GM23338 (cell line): ENCODE measurements around the gene TPP2. TPM values are rescaled to one million over a fixed set of nuclear protein-coding genes. Genes with fewer than 3 reads are reported as not detected.

Experiments
- ATAC-seq: fragments of 200-7000 bp; cut with Tn5 transposase; 3 replicates; pipeline ENCODE4 v1.9.1; 2020
- DNase-seq: peaks from one replicate; pipeline ENCODE4 v3.0.0-alpha.2; 2015; ENCODE audit warnings: low spot score
- H2AFZ ChIP-seq: fragments of 200-600 bp; sonication (generic); 2 replicates; pipeline ENCODE4 v1.8.0; 2016; ENCODE audit warnings: antibody characterized with exemption, mild to moderate bottlenecking, moderate library complexity
- H3F3A ChIP-seq: fragments of 200-600 bp; sonication (generic); replicated peaks from 2 replicates; pipeline ENCODE4 v1.8.0; 2017; ENCODE audit warnings: antibody characterized with exemption, mixed run types, low read depth
- H3K27ac ChIP-seq: fragments of 200-600 bp; sonication (generic); 2 replicates; pipeline ENCODE4 v1.6.1; 2016; ENCODE audit warnings: low read depth
- H3K27me3 ChIP-seq: fragments of 200-600 bp; sonication (generic); 2 replicates; pipeline ENCODE4 v1.8.0; 2016; ENCODE audit warnings: mild to moderate bottlenecking, mixed run types, moderate library complexity; ENCODE audit not compliant: insufficient read depth
- H3K36me3 ChIP-seq: fragments of 200-600 bp; sonication (generic); 2 replicates; pipeline ENCODE4 v1.8.0; 2016; ENCODE audit warnings: mild to moderate bottlenecking; ENCODE audit not compliant: insufficient read depth
- H3K4me1 ChIP-seq: fragments of 200-600 bp; sonication (generic); 2 replicates; pipeline ENCODE4 v1.8.0; 2016; ENCODE audit warnings: mild to moderate bottlenecking, moderate library complexity; ENCODE audit not compliant: insufficient read depth
- H3K4me2 ChIP-seq: fragments of 200-600 bp; sonication (generic); 2 replicates; pipeline ENCODE4 v1.7.1; 2017; ENCODE audit warnings: mixed run types
- H3K4me3 ChIP-seq: fragments of 200-600 bp; sonication (generic); 2 replicates; pipeline ENCODE4 v1.6.1; 2016; ENCODE audit warnings: mixed run types
- H3K79me2 ChIP-seq: fragments of 200-600 bp; sonication (generic); replicated peaks from 2 replicates; pipeline ENCODE4 v1.8.0; 2017; ENCODE audit warnings: mild to moderate bottlenecking; ENCODE audit not compliant: insufficient read depth
- H3K9me2 ChIP-seq: fragments of 200-600 bp; sonication (generic); 2 replicates; pipeline ENCODE4 v1.8.0; 2017; ENCODE audit not compliant: insufficient read depth
- H4K20me1 ChIP-seq: fragments of 200-600 bp; sonication (generic); replicated peaks from 2 replicates; pipeline ENCODE4 v1.8.0; 2017; ENCODE audit warnings: mild to moderate bottlenecking; ENCODE audit not compliant: insufficient read depth
- H3K27ac Mint-ChIP-seq: 2 replicates; pipeline ENCODE4 v1.8.0; 2020; ENCODE audit warnings: inconsistent platforms, mild to moderate bottlenecking, moderate library complexity, mixed read lengths
- H3K27me3 Mint-ChIP-seq: 3 replicates; pipeline ENCODE4 v1.8.0; 2022; ENCODE audit warnings: low read depth, mild to moderate bottlenecking, moderate library complexity, mixed read lengths, inconsistent platforms; ENCODE audit not compliant: insufficient read depth, poor library complexity
- H3K36me3 Mint-ChIP-seq: 3 replicates; pipeline ENCODE4 v1.8.0; 2021; ENCODE audit warnings: low read depth, mild to moderate bottlenecking, inconsistent platforms, moderate library complexity, mixed read lengths
- H3K4me1 Mint-ChIP-seq: 3 replicates; pipeline ENCODE4 v1.8.0; 2020; ENCODE audit warnings: mild to moderate bottlenecking, inconsistent platforms, mixed read lengths
- H3K4me3 Mint-ChIP-seq: 3 replicates; pipeline ENCODE4 v1.8.0; 2021; ENCODE audit warnings: moderate library complexity, mild to moderate bottlenecking, inconsistent platforms, mixed read lengths
- H3K9me3 Mint-ChIP-seq: 3 replicates; pipeline ENCODE4 v1.8.0; 2020; ENCODE audit warnings: moderate library complexity, mild to moderate bottlenecking, inconsistent platforms, mixed read lengths
- EZH2 ChIP-seq: fragments of 200-600 bp; sonication (generic); IDR thresholded peaks from one replicate; pipeline ENCODE4 v1.8.0; 2017; ENCODE audit warnings: antibody characterized with exemption, mild to moderate bottlenecking, low read depth; ENCODE audit not compliant: unreplicated experiment
- EZH2phosphoT487 ChIP-seq: fragments of 200-600 bp; sonication (generic); IDR thresholded peaks from one replicate; pipeline ENCODE4 v1.8.1; 2018; ENCODE audit warnings: antibody characterized with exemption; ENCODE audit not compliant: unreplicated experiment
- JUNB ChIP-seq: IDR thresholded peaks from one replicate; pipeline ENCODE4 v1.6.1; 2016; ENCODE audit warnings: antibody characterized with exemption; ENCODE audit not compliant: unreplicated experiment
- POLR2AphosphoS5 ChIP-seq: IDR thresholded peaks from 2 replicates; pipeline ENCODE4 v1.6.1; 2016; ENCODE audit warnings: antibody characterized with exemption, low read depth
- STAT1 ChIP-seq: IDR thresholded peaks from one replicate; pipeline ENCODE4 v1.6.1; 2016; ENCODE audit warnings: antibody characterized with exemption; ENCODE audit not compliant: unreplicated experiment
- ZNF114 ChIP-seq: fragments of 250-450 bp; sonication (Bioruptor Pico); IDR thresholded peaks from 2 replicates; pipeline ENCODE4 v1.5.0; 2020; ENCODE audit warnings: mild to moderate bottlenecking, moderate library complexity
- ZNF331 ChIP-seq: fragments of 250-450 bp; sonication (Bioruptor Pico); IDR thresholded peaks from 2 replicates; pipeline ENCODE4 v1.5.0; 2020; ENCODE audit warnings: low read depth, mild to moderate bottlenecking, moderate library complexity
- polyA plus RNA-seq: library from polyadenylated mRNA; unstranded; fragments of >200 nt; fragmentation: Nextera tagmentation; extraction: Ambion mirVana; gene quantifications from 2 replicates; pipeline ENCODE4 v1.2.1, GENCODE V29; 2016
- total RNA-seq: library from RNA; depleted of rRNA; stranded (reverse); fragments of >200 nt; shearing (Covaris generic); gene quantifications from 2 replicates; pipeline ENCODE4 v1.2.3, GENCODE V29; 2014
- TF ChIP-seq, protein P1 (sequence below): fragments of 250-450 bp; sonication (Bioruptor Pico); IDR thresholded peaks from 2 replicates; pipeline ENCODE4 v1.5.0; 2020; ENCODE audit warnings: mild to moderate bottlenecking, moderate library complexity
- TF ChIP-seq, protein P2 (sequence below), 2 experiments: fragments of 200-600 bp in 1 of 2; sonication (generic) in 1 of 2; conservative IDR thresholded peaks; 2 replicates each; pipeline versions ENCODE4 v1.5.1 to v1.6.1; 2016 to 2017; ENCODE audit warnings: antibody characterized with exemption in 2 of 2, low read depth in 2 of 2, mild to moderate bottlenecking in 2 of 2, moderate library complexity in 1 of 2
- TF ChIP-seq, protein P3 (sequence below): IDR thresholded peaks from 2 replicates; pipeline ENCODE4 v1.6.1; 2016; ENCODE audit warnings: antibody characterized with exemption

Gene TPP2
- total and polyA plus RNA-seq, 2 experiments from 2014 or later = 56.6 to 111 TPM

DNA sequence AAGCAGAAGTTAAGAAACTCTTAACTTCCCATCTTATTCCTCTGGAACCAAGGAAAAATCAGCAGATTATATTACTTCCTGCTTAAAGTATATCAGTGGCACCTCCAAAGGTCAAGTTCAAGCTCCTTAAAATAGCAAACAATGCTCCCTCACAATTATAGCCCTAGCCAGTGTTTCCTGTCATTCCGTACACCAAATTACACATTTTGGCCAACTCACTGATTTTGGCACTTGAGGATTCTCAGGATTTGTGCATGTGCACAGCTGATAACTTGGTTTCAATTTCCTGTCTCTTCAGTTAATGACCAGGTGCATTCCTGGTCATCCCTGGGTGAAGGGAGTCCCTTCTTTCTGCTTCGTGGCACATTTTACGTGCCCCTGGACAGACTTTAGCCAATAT, 42.0 kb downstream of the TPP2 start (continued):
- TF ChIP-seq, protein P1, sequence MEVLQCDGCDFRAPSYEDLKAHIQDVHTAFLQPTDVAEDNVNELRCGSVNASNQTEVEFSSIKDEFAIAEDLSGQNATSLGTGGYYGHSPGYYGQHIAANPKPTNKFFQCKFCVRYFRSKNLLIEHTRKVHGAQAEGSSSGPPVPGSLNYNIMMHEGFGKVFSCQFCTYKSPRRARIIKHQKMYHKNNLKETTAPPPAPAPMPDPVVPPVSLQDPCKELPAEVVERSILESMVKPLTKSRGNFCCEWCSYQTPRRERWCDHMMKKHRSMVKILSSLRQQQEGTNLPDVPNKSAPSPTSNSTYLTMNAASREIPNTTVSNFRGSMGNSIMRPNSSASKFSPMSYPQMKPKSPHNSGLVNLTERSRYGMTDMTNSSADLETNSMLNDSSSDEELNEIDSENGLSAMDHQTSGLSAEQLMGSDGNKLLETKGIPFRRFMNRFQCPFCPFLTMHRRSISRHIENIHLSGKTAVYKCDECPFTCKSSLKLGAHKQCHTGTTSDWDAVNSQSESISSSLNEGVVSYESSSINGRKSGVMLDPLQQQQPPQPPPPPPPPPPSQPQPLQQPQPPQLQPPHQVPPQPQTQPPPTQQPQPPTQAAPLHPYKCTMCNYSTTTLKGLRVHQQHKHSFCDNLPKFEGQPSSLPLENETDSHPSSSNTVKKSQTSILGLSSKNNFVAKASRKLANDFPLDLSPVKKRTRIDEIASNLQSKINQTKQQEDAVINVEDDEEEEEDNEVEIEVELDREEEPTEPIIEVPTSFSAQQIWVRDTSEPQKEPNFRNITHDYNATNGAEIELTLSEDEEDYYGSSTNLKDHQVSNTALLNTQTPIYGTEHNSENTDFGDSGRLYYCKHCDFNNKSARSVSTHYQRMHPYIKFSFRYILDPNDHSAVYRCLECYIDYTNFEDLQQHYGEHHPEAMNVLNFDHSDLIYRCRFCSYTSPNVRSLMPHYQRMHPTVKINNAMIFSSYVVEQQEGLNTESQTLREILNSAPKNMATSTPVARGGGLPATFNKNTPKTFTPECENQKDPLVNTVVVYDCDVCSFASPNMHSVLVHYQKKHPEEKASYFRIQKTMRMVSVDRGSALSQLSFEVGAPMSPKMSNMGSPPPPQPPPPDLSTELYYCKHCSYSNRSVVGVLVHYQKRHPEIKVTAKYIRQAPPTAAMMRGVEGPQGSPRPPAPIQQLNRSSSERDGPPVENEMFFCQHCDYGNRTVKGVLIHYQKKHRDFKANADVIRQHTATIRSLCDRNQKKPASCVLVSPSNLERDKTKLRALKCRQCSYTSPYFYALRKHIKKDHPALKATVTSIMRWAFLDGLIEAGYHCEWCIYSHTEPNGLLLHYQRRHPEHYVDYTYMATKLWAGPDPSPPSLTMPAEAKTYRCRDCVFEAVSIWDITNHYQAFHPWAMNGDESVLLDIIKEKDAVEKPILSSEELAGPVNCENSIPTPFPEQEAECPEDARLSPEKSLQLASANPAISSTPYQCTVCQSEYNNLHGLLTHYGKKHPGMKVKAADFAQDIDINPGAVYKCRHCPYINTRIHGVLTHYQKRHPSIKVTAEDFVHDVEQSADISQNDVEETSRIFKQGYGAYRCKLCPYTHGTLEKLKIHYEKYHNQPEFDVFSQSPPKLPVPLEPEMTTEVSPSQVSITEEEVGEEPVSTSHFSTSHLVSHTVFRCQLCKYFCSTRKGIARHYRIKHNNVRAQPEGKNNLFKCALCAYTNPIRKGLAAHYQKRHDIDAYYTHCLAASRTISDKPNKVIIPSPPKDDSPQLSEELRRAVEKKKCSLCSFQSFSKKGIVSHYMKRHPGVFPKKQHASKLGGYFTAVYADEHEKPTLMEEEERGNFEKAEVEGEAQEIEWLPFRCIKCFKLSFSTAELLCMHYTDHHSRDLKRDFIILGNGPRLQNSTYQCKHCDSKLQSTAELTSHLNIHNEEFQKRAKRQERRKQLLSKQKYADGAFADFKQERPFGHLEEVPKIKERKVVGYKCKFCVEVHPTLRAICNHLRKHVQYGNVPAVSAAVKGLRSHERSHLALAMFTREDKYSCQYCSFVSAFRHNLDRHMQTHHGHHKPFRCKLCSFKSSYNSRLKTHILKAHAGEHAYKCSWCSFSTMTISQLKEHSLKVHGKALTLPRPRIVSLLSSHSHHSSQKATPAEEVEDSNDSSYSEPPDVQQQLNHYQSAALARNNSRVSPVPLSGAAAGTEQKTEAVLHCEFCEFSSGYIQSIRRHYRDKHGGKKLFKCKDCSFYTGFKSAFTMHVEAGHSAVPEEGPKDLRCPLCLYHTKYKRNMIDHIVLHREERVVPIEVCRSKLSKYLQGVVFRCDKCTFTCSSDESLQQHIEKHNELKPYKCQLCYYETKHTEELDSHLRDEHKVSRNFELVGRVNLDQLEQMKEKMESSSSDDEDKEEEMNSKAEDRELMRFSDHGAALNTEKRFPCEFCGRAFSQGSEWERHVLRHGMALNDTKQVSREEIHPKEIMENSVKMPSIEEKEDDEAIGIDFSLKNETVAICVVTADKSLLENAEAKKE (CRISPR knock-in tag) = no peak

DNA sequence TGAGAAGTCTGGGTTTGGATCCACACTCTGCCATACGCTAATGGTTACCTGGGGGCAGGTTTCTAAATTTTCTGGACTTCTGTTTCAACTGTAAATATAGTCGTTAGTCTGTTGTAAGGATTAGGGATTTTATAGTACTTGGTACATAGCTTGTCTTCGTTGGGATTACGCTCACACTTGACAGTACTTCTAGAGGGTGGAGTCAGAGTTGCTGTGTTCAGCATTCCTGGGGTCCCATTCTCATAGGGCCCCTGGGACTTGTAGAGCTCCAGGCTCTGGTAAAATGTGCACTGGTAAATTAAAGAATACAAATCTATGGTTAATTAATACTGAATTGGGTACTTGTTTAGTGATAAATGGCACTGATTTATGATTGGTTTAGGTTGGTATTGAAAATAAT, 45.2 kb downstream of the TPP2 start:
- Histone ChIP-seq H3K36me3 (peaks cover 65% of the 10 kb centered on the region), H3K4me2 (no peak overlapping the region), H2AFZ (no peak overlapping the region), H3K27ac (no peak overlapping the region), H3K4me1 (no peaks in the 10 kb centered on the region), H4K20me1 (peaks cover 14% of the 10 kb centered on the region; the same call in 1 of the 2 replicates), H3F3A (no peaks in the 10 kb centered on the region), H3K79me2 (no peaks in the 10 kb centered on the region), H3K9me2 (no peaks in the 10 kb centered on the region), H3K27me3 (no peaks in the 10 kb centered on the region), H3K4me3 (no peak overlapping the region)
- no peaks in the 10 kb centered on the region for H3K9me3 Mint-ChIP-seq
- H3K4me1 Mint-ChIP-seq = no peaks in the 10 kb centered on the region
- H3K4me3 Mint-ChIP-seq = no peak overlapping the region
- H3K36me3 Mint-ChIP-seq = peaks cover 74% of the 10 kb centered on the region
- H3K27me3 Mint-ChIP-seq = no peaks in the 10 kb centered on the region
- no peak for ATAC-seq
- H3K27ac Mint-ChIP-seq = no peak overlapping the region
- no peak for DNase-seq
- TF ChIP-seq, protein P2, sequence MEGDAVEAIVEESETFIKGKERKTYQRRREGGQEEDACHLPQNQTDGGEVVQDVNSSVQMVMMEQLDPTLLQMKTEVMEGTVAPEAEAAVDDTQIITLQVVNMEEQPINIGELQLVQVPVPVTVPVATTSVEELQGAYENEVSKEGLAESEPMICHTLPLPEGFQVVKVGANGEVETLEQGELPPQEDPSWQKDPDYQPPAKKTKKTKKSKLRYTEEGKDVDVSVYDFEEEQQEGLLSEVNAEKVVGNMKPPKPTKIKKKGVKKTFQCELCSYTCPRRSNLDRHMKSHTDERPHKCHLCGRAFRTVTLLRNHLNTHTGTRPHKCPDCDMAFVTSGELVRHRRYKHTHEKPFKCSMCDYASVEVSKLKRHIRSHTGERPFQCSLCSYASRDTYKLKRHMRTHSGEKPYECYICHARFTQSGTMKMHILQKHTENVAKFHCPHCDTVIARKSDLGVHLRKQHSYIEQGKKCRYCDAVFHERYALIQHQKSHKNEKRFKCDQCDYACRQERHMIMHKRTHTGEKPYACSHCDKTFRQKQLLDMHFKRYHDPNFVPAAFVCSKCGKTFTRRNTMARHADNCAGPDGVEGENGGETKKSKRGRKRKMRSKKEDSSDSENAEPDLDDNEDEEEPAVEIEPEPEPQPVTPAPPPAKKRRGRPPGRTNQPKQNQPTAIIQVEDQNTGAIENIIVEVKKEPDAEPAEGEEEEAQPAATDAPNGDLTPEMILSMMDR (conservative IDR thresholded peaks at IDR 0.05; ENCODE audit: low read depth in 2 of 2) = no peak
- TF ChIP-seq EZH2 (no peak), ZNF331 (CRISPR knock-in tag) (no peak), ZNF114 (CRISPR knock-in tag) (no peak), EZH2phosphoT487 (no peak), POLR2AphosphoS5 (no peak), JUNB (no peak), STAT1 (no peak)
- TF ChIP-seq, protein P3, sequence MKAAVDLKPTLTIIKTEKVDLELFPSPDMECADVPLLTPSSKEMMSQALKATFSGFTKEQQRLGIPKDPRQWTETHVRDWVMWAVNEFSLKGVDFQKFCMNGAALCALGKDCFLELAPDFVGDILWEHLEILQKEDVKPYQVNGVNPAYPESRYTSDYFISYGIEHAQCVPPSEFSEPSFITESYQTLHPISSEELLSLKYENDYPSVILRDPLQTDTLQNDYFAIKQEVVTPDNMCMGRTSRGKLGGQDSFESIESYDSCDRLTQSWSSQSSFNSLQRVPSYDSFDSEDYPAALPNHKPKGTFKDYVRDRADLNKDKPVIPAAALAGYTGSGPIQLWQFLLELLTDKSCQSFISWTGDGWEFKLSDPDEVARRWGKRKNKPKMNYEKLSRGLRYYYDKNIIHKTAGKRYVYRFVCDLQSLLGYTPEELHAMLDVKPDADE = no peak
